GM11168 (cell line): Measurements from ENCODE around the gene ENOX1.

Experiments used
- in situ Hi-C: fragments of 300-500 bp; cut with MboI; formaldehyde crosslinking; loops from one replicate; pipeline ENCODE4 v1.12.0; 2022; ENCODE audit warnings: low sequenced_read_pairs; ENCODE audit not compliant: unreplicated experiment

ENOX1 gene

GRCh38 chr13:43755844-43756243 lies 30.9 kb downstream of the ENOX1 start:
- in situ Hi-C loops: no loop called here

- in situ Hi-C loops: no loop called here
Observed at GRCh38 chr13:43751624-43752023, 35.1 kb downstream of the ENOX1 start.

- in situ Hi-C loops: no loop called here
Observed at GRCh38 chr13:43749503-43749902, 37.3 kb downstream of the ENOX1 start.

GRCh38 chr13:43744261-43745031 lies 42.3 kb downstream of the ENOX1 start:
- in situ Hi-C loops: no loop called here

- in situ Hi-C loops: no loop called here
Observed at GRCh38 chr13:43742911-43743310, 43.9 kb downstream of the ENOX1 start.

GRCh38 chr13:43737392-43737923 lies 49.3 kb downstream of the ENOX1 start:
- in situ Hi-C loops: no loop called here

- in situ Hi-C loops: no loop called here
Observed at GRCh38 chr13:43732726-43733125, 54.0 kb downstream of the ENOX1 start.

- in situ Hi-C loops: no loop called here
Observed at GRCh38 chr13:43731296-43731695, 55.5 kb downstream of the ENOX1 start.

- in situ Hi-C loops: no loop called here
Observed at GRCh38 chr13:43730642-43731041, 56.1 kb downstream of the ENOX1 start.

- in situ Hi-C loops: no loop called here
Observed at GRCh38 chr13:43728421-43728820, 58.4 kb downstream of the ENOX1 start.

GRCh38 chr13:43727856-43728255 lies 58.9 kb downstream of the ENOX1 start:
- in situ Hi-C loops: no loop called here

GRCh38 chr13:43725460-43725859 lies 61.3 kb downstream of the ENOX1 start:
- in situ Hi-C loops: no loop called here

- in situ Hi-C loops: no loop called here
Observed at GRCh38 chr13:43720780-43721397, 65.9 kb downstream of the ENOX1 start.

GRCh38 chr13:43698758-43699157 lies 88.0 kb downstream of the ENOX1 start:
- in situ Hi-C loops: no loop called here

GRCh38 chr13:43698009-43698408 lies 88.8 kb downstream of the ENOX1 start:
- in situ Hi-C loops: no loop called here

GRCh38 chr13:43697323-43697722 lies 89.4 kb downstream of the ENOX1 start:
- in situ Hi-C loops: no loop called here

GRCh38 chr13:43694146-43694664 lies 92.6 kb downstream of the ENOX1 start:
- in situ Hi-C loops: no loop called here

GRCh38 chr13:43693639-43694038 lies 93.1 kb downstream of the ENOX1 start:
- in situ Hi-C loops: no loop called here

GRCh38 chr13:43688227-43688907 lies 98.4 kb downstream of the ENOX1 start:
- in situ Hi-C loops: no loop called here

- in situ Hi-C loops: no loop called here
Observed at GRCh38 chr13:43687038-43687437, 99.7 kb downstream of the ENOX1 start.

- in situ Hi-C loops: no loop called here
Observed at GRCh38 chr13:43686557-43686956, 100.2 kb downstream of the ENOX1 start.
